SK-N-SH (cell line): ENCODE results near the gene TYSND1. TPM values are rescaled to one million over a fixed set of nuclear protein-coding genes. Genes with fewer than 3 reads are reported as not detected.

Experiments
- CTCF ChIA-PET: fragments of 300-600, 350-600 bp; formaldehyde crosslinking; extraction: SDS; loops from one replicate; lab custom pipeline; 2021; lab: Yijun Ruan, JAX
- POLR2A ChIA-PET: fragments of 350-600 bp; sonication (Branson Sonifier 250); formaldehyde crosslinking; extraction: SDS; loops from one replicate; lab custom pipeline; 2020; ENCODE audit warnings: antibody characterized with exemption, inconsistent platforms; lab: Yijun Ruan, JAX
- DNase-seq: peaks from one replicate; pipeline ENCODE4 v3.0.0; 2012
- H2AFZ ChIP-seq: fragments of 200-600 bp; sonication (generic); 2 replicates; pipeline ENCODE4 v1.8.1; 2016; ENCODE audit warnings: antibody characterized with exemption, mild to moderate bottlenecking, low read depth
- H3F3A ChIP-seq: fragments of 200-600 bp; sonication (generic); replicated peaks from 2 replicates; pipeline ENCODE3; 2016; ENCODE audit warnings: antibody characterized with exemption, mild to moderate bottlenecking; ENCODE audit not compliant: insufficient read depth
- H3K27ac ChIP-seq, 2 experiments: fragments of 200-500 bp in 1 of 2; fragments of 200-600 bp in 1 of 2; sonication (Bioruptor generic) in 1 of 2; sonication (generic), shearing (Covaris generic) in 1 of 2; 2 replicates each; pipeline versions ENCODE4 v1.5.1 to v1.6.1; 2014 to 2016; ENCODE audit warnings: low read depth in 2 of 2, inconsistent platforms in 1 of 2, low read length in 1 of 2, mild to moderate bottlenecking in 1 of 2, mixed read lengths in 1 of 2
- H3K27me3 ChIP-seq: fragments of 200-600 bp; sonication (generic), shearing (Covaris generic); 2 replicates; pipeline ENCODE4 v1.6.1; 2016; ENCODE audit warnings: mixed run types; ENCODE audit not compliant: insufficient read depth
- H3K36me3 ChIP-seq, 2 experiments: fragments of 200-500 bp in 1 of 2; fragments of 200-600 bp in 1 of 2; sonication (Bioruptor generic) in 1 of 2; sonication (generic) in 1 of 2; replicated peaks in 1 of 2; 2 replicates each; pipeline versions ENCODE3 to v1.5.1; 2014 to 2016; ENCODE audit warnings: low read length in 1 of 2, mild to moderate bottlenecking in 1 of 2; ENCODE audit not compliant: insufficient read depth in 2 of 2, control insufficient read depth in 1 of 2
- H3K4me1 ChIP-seq, 2 experiments: fragments of 200-500 bp in 1 of 2; fragments of 200-600 bp in 1 of 2; sonication (Bioruptor generic) in 1 of 2; sonication (generic), shearing (Covaris generic) in 1 of 2; 2 replicates each; pipeline versions ENCODE4 v1.5.1 to v1.6.1; 2014 to 2016; ENCODE audit warnings: low read depth in 1 of 2, low read length in 1 of 2, mixed run types in 1 of 2; ENCODE audit not compliant: insufficient read depth in 2 of 2, control insufficient read depth in 1 of 2
- H3K4me2 ChIP-seq: fragments of 200-600 bp; sonication (generic), shearing (Covaris generic); 2 replicates; pipeline ENCODE4 v1.6.1; 2017; ENCODE audit warnings: mixed run types
- H3K4me3 ChIP-seq, 2 experiments: fragments of 200-500 bp in 1 of 2; fragments of 200-600 bp in 1 of 2; sonication (Bioruptor generic) in 1 of 2; sonication (generic), shearing (Covaris generic) in 1 of 2; 2 replicates each; pipeline versions ENCODE4 v1.5.1 to v1.8.1; 2014 to 2016; ENCODE audit warnings: low read depth in 2 of 2, inconsistent platforms in 1 of 2, low read length in 1 of 2, mild to moderate bottlenecking in 1 of 2, mixed read lengths in 1 of 2, moderate library complexity in 1 of 2
- H3K79me2 ChIP-seq: fragments of 200-600 bp; sonication (generic); 2 replicates; pipeline ENCODE4 v1.8.1; 2017; ENCODE audit warnings: mild to moderate bottlenecking; ENCODE audit not compliant: insufficient read depth
- H3K9ac ChIP-seq: fragments of 200-600 bp; sonication (generic); 2 replicates; pipeline ENCODE4 v1.6.1; 2017; ENCODE audit warnings: mixed run types
- H3K9me2 ChIP-seq: fragments of 200-600 bp; sonication (generic); 2 replicates; pipeline ENCODE4 v1.6.1; 2017; ENCODE audit warnings: mixed run types
- H3K9me3 ChIP-seq: fragments of 200-600 bp; sonication (generic); 2 replicates; pipeline ENCODE4 v1.6.1; 2017; ENCODE audit warnings: mixed run types, mild to moderate bottlenecking, moderate library complexity
- H4K20me1 ChIP-seq: fragments of 200-600 bp; sonication (generic); 2 replicates; pipeline ENCODE4 v1.6.1; 2017; ENCODE audit warnings: mild to moderate bottlenecking, mixed run types; ENCODE audit not compliant: insufficient read depth
- CHD2 ChIP-seq: fragments of 150-350 bp; IDR thresholded peaks from 2 replicates; pipeline ENCODE4 v1.6.1; 2018; ENCODE audit warnings: low read length; ENCODE audit not compliant: partially characterized antibody
- EP300 ChIP-seq, 2 experiments: IDR thresholded peaks; 2 replicates each; pipeline versions ENCODE4 v1.4.0 to v1.6.1; 2012; ENCODE audit warnings: borderline replicate concordance in 1 of 2, low read depth in 1 of 2, low read length in 1 of 2
- FOSL2 ChIP-seq: IDR thresholded peaks from 2 replicates; pipeline ENCODE4 v1.4.0; 2012; ENCODE audit warnings: low read depth, mild to moderate bottlenecking, moderate library complexity, borderline replicate concordance
- FOXJ3 ChIP-seq: sonication (generic); formaldehyde crosslinking; IDR thresholded peaks from 2 replicates; pipeline ENCODE4 v1.5.1; 2020; ENCODE audit warnings: mild to moderate bottlenecking, missing genetic modification reagents
- GATA2 ChIP-seq: sonication (generic); formaldehyde crosslinking; IDR thresholded peaks from 2 replicates; pipeline ENCODE4 v1.5.0; 2020; ENCODE audit warnings: mild to moderate bottlenecking, missing genetic modification reagents
- MEF2A ChIP-seq: IDR thresholded peaks from 2 replicates; pipeline ENCODE4 v1.4.0; 2012; ENCODE audit warnings: low read depth, borderline replicate concordance
- MXI1 ChIP-seq: IDR thresholded peaks from 2 replicates; pipeline ENCODE4 v1.6.1; 2012; ENCODE audit warnings: mild to moderate bottlenecking, low read depth, low read length, improper control_type of control experiment
- NRF1 ChIP-seq: IDR thresholded peaks from 2 replicates; pipeline ENCODE4 v1.6.1; 2012; ENCODE audit warnings: low read depth, mild to moderate bottlenecking, low read length
- POLR2AphosphoS5 ChIP-seq: IDR thresholded peaks from 2 replicates; pipeline ENCODE4 v1.6.1; 2012; ENCODE audit warnings: low read depth, low read length
- RAD21 ChIP-seq: IDR thresholded peaks from 2 replicates; pipeline ENCODE4 v1.6.1; 2012; ENCODE audit warnings: mild to moderate bottlenecking, low read length
- SIN3A ChIP-seq: IDR thresholded peaks from 2 replicates; pipeline ENCODE4 v1.6.1; 2012; ENCODE audit warnings: low read depth, mild to moderate bottlenecking, low read length, moderate library complexity, borderline replicate concordance
- SMC3 ChIP-seq: IDR thresholded peaks from 2 replicates; pipeline ENCODE4 v1.6.1; 2012; ENCODE audit warnings: low read depth, low read length, improper control_type of control experiment
- TAF1 ChIP-seq: IDR thresholded peaks from 2 replicates; pipeline ENCODE4 v1.6.1; 2012; ENCODE audit warnings: low read depth, mild to moderate bottlenecking, low read length, moderate library complexity, borderline replicate concordance
- TCF12 ChIP-seq: IDR thresholded peaks from 2 replicates; pipeline ENCODE4 v1.4.0; 2012
- TEAD4 ChIP-seq: IDR thresholded peaks from 2 replicates; pipeline ENCODE4 v1.4.0; 2012; ENCODE audit warnings: mild to moderate bottlenecking, borderline replicate concordance; ENCODE audit not compliant: insufficient read depth
- WGBS: methylation state at CpG from one replicate; pipeline ENCODE4 v1.1.6; 2017; ENCODE audit warnings: low lambda C conversion rate; 5-methylcytosine and 5-hydroxymethylcytosine counted together
- polyA plus RNA-seq, 3 experiments: library from polyadenylated mRNA; depleted of rRNA; stranded (reverse); fragments of >200 nt; gene quantifications; 2 replicates each; pipeline ENCODE4 v1.2.3, GENCODE V29; 2012
- TF ChIP-seq, protein P1 (sequence below): IDR thresholded peaks from 2 replicates; pipeline ENCODE4 v1.4.0; 2012; ENCODE audit warnings: low read depth, borderline replicate concordance
- TF ChIP-seq, protein P2 (sequence below): IDR thresholded peaks from 2 replicates; pipeline ENCODE4; 2012
- TF ChIP-seq, protein P3 (sequence below): IDR thresholded peaks from 2 replicates; pipeline ENCODE4 v1.4.0; 2012; ENCODE audit warnings: low read depth
- TF ChIP-seq, protein P4 (sequence below): fragments of 150-350 bp; IDR thresholded peaks from 2 replicates; pipeline ENCODE4 v1.6.1; 2017; ENCODE audit warnings: antibody characterized with exemption, low read length, low read depth, borderline replicate concordance

TYSND1 gene
- polyA plus RNA-seq, 1 of the 3 experiments (the other 2 are of a cell fraction) = 7.4 TPM

DNA sequence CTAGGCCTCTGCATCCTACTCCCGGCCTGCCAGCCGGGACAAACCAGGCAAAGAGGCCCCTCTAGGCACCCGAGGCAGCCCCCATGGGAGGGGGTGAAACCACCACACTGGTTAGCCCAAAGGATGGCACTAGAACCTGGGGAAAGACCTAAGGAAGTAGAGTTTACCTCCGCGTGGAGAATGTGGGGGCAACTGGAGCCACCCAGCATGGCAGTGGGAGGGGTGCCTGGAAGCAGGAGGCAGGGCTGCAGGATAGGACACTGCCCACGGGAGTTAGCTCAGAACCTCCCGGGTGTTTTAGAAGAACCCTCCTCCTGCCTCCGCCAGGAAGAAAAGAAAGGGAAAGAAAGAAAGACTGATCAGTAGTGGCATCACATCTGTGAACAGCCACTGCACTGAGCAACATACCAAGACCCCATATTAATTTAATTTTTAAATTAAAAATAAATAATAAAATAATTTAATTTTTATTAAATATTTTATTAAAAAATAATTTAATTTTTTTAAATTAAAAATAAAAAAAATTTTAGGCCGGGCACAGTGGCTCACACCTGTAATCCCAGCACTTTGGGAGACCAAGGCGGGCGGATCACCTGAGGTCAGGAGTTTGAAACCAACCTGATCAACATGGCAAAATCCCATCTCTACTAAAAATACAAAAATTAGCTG is 25.1 kb downstream of the TYSND1 start:
- H3K27me3 ChIP-seq = no peaks in the 10 kb centered on the region
- H3K9ac ChIP-seq = no peak overlapping the region
- H3K9me3 ChIP-seq = no peaks in the 10 kb centered on the region
- H3K4me3 ChIP-seq = no peak overlapping the region
- ChIA-PET CTCF (interaction anchor here (1.0 to 9.2 kb wide), 4 partner anchors 21 to 31 kb away, joined by 3 to 184 read pairs (median 84); partner anchors contain the start of gene TYSND1), POLR2A (no interaction called here)
- H3F3A ChIP-seq = no peaks in the 10 kb centered on the region
- no peaks in the 10 kb centered on the region for H3K9me2 ChIP-seq
- no peak overlapping the region for H3K4me2 ChIP-seq
- 96% methylated on average over 11 of the region's 11 CpGs for WGBS
- peaks cover 0 to 16% of the 10 kb centered on the region in 2 experiments for H3K36me3 ChIP-seq
- TF ChIP-seq, protein P1, sequence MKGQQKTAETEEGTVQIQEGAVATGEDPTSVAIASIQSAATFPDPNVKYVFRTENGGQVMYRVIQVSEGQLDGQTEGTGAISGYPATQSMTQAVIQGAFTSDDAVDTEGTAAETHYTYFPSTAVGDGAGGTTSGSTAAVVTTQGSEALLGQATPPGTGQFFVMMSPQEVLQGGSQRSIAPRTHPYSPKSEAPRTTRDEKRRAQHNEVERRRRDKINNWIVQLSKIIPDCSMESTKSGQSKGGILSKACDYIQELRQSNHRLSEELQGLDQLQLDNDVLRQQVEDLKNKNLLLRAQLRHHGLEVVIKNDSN = no peak
- no peak overlapping the region for H3K27ac ChIP-seq
- no peak overlapping the region for H2AFZ ChIP-seq
- no peaks in the 10 kb centered on the region for H3K79me2 ChIP-seq
- H4K20me1 ChIP-seq = no peaks in the 10 kb centered on the region
- no peak for DNase-seq
- H3K4me1 ChIP-seq = peaks cover 0 to 3% of the 10 kb centered on the region in 2 experiments; a peak in 1 of 4 replicates

DNA sequence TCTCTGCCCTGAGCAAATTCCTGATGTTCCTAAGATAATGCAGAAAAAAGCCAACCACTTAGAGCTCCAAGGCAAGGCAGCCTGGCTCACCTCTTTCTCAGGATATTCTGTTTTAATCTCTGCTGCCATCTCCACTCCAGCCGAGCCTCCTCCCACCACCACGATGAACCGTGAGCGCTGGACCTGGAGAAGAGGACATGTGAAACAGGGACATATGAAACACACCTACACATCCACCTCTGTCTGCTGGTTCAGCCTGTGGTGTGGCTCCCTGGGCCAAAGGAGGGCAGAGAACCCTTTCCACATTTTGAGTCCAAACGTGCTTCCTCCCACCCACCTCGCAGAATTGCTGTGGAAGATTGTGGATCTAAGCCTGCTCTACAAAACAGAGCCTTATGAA is 26.1 kb downstream of the TYSND1 start:
- Histone ChIP-seq H4K20me1 (no peaks in the 10 kb centered on the region), H3K27ac (no peak overlapping the region), H3K79me2 (no peaks in the 10 kb centered on the region), H3K9ac (no peak overlapping the region), H3F3A (no peaks in the 10 kb centered on the region), H3K9me2 (no peaks in the 10 kb centered on the region), H3K9me3 (no peaks in the 10 kb centered on the region), H3K4me3 (no peak overlapping the region), H3K27me3 (no peaks in the 10 kb centered on the region), H3K4me2 (no peak overlapping the region), H3K36me3 (peaks cover 0 to 16% of the 10 kb centered on the region in 2 experiments), H3K4me1 (peaks cover 0 to 3% of the 10 kb centered on the region in 2 experiments; a peak in 1 of 4 replicates), H2AFZ (no peak overlapping the region)
- TF ChIP-seq, protein P2, sequence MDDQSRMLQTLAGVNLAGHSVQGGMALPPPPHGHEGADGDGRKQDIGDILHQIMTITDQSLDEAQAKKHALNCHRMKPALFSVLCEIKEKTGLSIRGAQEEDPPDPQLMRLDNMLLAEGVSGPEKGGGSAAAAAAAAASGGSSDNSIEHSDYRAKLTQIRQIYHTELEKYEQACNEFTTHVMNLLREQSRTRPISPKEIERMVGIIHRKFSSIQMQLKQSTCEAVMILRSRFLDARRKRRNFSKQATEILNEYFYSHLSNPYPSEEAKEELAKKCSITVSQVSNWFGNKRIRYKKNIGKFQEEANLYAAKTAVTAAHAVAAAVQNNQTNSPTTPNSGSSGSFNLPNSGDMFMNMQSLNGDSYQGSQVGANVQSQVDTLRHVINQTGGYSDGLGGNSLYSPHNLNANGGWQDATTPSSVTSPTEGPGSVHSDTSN = no peak
- CTCF ChIA-PET = interaction anchor here (1.1 to 9.2 kb wide), 3 partner anchors 20 to 320 kb away, joined by 3 to 184 read pairs (median 157); partner anchors contain the start of gene TYSND1
- DNase-seq = no peak
- POLR2A ChIA-PET = no interaction called here
- 89% methylated on average over 6 of the region's 6 CpGs for WGBS

DNA sequence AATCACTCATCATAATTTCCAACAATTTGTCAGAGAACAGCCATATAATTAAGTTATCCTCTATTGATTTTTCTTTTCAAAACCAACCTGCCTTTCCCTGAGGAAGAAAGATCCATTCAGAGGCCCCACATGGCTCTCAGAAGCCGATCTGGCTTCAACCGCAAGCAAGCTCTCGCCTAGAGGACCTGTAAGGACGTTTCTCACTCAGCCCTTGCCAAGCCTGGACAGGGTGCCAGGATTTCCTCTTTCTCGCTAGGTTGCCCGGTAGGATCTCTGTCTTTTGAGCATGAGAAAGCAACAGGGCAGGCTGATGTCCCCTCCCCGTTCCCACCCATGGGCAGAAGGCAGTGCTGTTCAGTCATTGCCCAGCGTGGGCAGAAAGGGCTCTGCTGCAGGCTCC is 26.9 kb downstream of the TYSND1 start:
- Histone ChIP-seq H3F3A (no peaks in the 10 kb centered on the region), H3K9me3 (no peaks in the 10 kb centered on the region), H3K4me1 (peaks cover 0 to 3% of the 10 kb centered on the region in 2 experiments; a peak in 1 of 4 replicates), H3K9ac (no peak overlapping the region), H2AFZ (no peak overlapping the region), H3K27ac (no peak overlapping the region), H3K79me2 (no peaks in the 10 kb centered on the region), H3K36me3 (peaks cover 0 to 18% of the 10 kb centered on the region in 2 experiments), H3K4me2 (no peak overlapping the region), H4K20me1 (no peaks in the 10 kb centered on the region), H3K4me3 (no peak overlapping the region), H3K9me2 (no peaks in the 10 kb centered on the region), H3K27me3 (no peaks in the 10 kb centered on the region)
- 86% methylated on average over 6 of the region's 8 CpGs for WGBS
- ChIA-PET CTCF (interaction anchor here (1.1 to 9.2 kb wide), 4 partner anchors 10 to 320 kb away, joined by 3 to 184 read pairs (median 81); partner anchors contain the start of gene TYSND1), POLR2A (no interaction called here)
- DNase-seq = no peak
- TF ChIP-seq MXI1 = no peak
- TF ChIP-seq MEF2A = no peak
- no peak for TF ChIP-seq SMC3
- TF ChIP-seq TCF12 = no peak
- TF ChIP-seq, protein P3, sequence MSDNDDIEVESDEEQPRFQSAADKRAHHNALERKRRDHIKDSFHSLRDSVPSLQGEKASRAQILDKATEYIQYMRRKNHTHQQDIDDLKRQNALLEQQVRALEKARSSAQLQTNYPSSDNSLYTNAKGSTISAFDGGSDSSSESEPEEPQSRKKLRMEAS = no peak
- no peak for TF ChIP-seq CHD2
- TF ChIP-seq POLR2AphosphoS5 = no peak
- TF ChIP-seq EP300 (IDR thresholded peaks at IDR 0.05; ENCODE audit: borderline replicate concordance in 1 of 2, low read depth in 1 of 2, low read length in 1 of 2) = no peak
- TF ChIP-seq FOSL2 = no peak
- no peak for TF ChIP-seq TEAD4
- TF ChIP-seq, protein P4, sequence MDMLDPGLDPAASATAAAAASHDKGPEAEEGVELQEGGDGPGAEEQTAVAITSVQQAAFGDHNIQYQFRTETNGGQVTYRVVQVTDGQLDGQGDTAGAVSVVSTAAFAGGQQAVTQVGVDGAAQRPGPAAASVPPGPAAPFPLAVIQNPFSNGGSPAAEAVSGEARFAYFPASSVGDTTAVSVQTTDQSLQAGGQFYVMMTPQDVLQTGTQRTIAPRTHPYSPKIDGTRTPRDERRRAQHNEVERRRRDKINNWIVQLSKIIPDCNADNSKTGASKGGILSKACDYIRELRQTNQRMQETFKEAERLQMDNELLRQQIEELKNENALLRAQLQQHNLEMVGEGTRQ = no peak
- no peak for TF ChIP-seq GATA2 (CRISPR knock-in tag)
- TF ChIP-seq TAF1 = no peak
- TF ChIP-seq SIN3A = no peak
- no peak for TF ChIP-seq RAD21
- no peak for TF ChIP-seq FOXJ3 (CRISPR knock-in tag)
- no peak for TF ChIP-seq NRF1
